Measurements from ENCODE around the gene RHCE. TPM values are rescaled to one million over a fixed set of nuclear protein-coding genes. Genes with fewer than 3 reads are reported as not detected.
A peak's percentile ranks its signal among the peaks of the same experiment; 100 is the strongest.
"Not testable (repeated sequence)": the region's sequence is repeated elsewhere in the genome, so short reads cannot be mapped to it uniquely, and the experiment has no call there.

The RHCE gene
- total RNA-seq, 6 experiments from 2014 or later: 0.25 to 2.2 (median 1.4) TPM

- intact Hi-C loops (cut with DNase I): no loop called here
- WGBS (ENCODE audit: insufficient coverage, low coverage, low lambda C conversion rate, missing lambda C conversion rate): 87% methylated on average over 6 of the region's 6 CpGs
- ATAC-seq (no peak), DNase-seq (no peak)
- Histone ChIP-seq H3K27ac (no peak overlapping the region), H3K9me3 (no peaks in the 10 kb centered on the region), H3K4me1 (peaks cover 0 to 17% (median 5%) of the 10 kb centered on the region in 4 donors), H3K27me3 (no peaks in the 10 kb centered on the region), H3K36me3 (peaks cover 0 to 9% (median 0%) of the 10 kb centered on the region in 4 donors), H3K4me3 (no peak overlapping the region)
- TF ChIP-seq POLR2A (IDR thresholded peaks at IDR 0.05) (no peak), CTCF (IDR thresholded peaks at IDR 0.05) (no peak)
These were observed 78.9 kb downstream of the RHCE start for GRCh38 chr1:25341746-25342145.

- intact Hi-C loops (cut with DNase I): no loop called here
These were observed 81.6 kb downstream of the RHCE start for GRCh38 chr1:25338986-25339385.

GRCh38 chr1:25338188-25338981 lies 82.2 kb downstream of the RHCE start, which contains the start of gene TMEM50A:
TMEM50A (plus strand) TSS chr1:25338334; CDS start chr1:25340487, 2,153 bp downstream.
- Histone ChIP-seq H3K27me3 (no peaks in the 10 kb centered on the region), H3K9me3 (no peaks in the 10 kb centered on the region), H3K27ac (peak within 1 kb of the TSS; percentile 91 to 97 (median 94)), H3K36me3 (peaks cover 0 to 5% (median 0%) of the 10 kb centered on the region in 4 donors), H3K4me3 (peak within 1 kb of the TSS; percentile 92 to 95 (median 93)), H3K4me1 (peaks cover 0 to 17% (median 5%) of the 10 kb centered on the region in 4 donors)
- 0% methylated on average over 18 of the region's 75 CpGs for WGBS (ENCODE audit: insufficient coverage, low coverage, low lambda C conversion rate, missing lambda C conversion rate)
- DNase-seq: peak; percentile 89 to 92 (median 90)
- peak; percentile 89 to 94 (median 92) for ATAC-seq
- intact Hi-C loops (cut with DNase I): no loop called here
- TF ChIP-seq CTCF (IDR thresholded peaks at IDR 0.05) (no peak), POLR2A (IDR thresholded peaks at IDR 0.05) (peak; percentile 64)

More at GRCh38 chr1:25338986-25339385, 81.6 kb downstream of the RHCE start:
- TF ChIP-seq CTCF (IDR thresholded peaks at IDR 0.05) (no peak), POLR2A (IDR thresholded peaks at IDR 0.05) (no peak)
- Histone ChIP-seq H3K27me3 (no peaks in the 10 kb centered on the region), H3K9me3 (no peaks in the 10 kb centered on the region), H3K36me3 (peaks cover 0 to 9% (median 0%) of the 10 kb centered on the region in 4 donors), H3K4me1 (peaks cover 0 to 17% (median 5%) of the 10 kb centered on the region in 4 donors), H3K4me3 (peak overlapping the region; percentile 92 to 95 (median 93)), H3K27ac (peak overlapping the region; percentile 91 to 97 (median 94))
- 2% methylated on average over 6 of the region's 6 CpGs for WGBS (ENCODE audit: insufficient coverage, low coverage, low lambda C conversion rate, missing lambda C conversion rate)
- no peak for ATAC-seq
- no peak for DNase-seq

GRCh38 chr1:25337483-25338187 lies 83.0 kb downstream of the RHCE start:
- H3K36me3 ChIP-seq; H3K27me3 ChIP-seq; intact Hi-C loops (cut with DNase I); H3K9me3 ChIP-seq: not testable (repeated sequence)
- WGBS (ENCODE audit: insufficient coverage, low coverage, low lambda C conversion rate, missing lambda C conversion rate): 0% methylated on average over 11 of the region's 39 CpGs
- Histone ChIP-seq H3K27ac (peak overlapping the region; percentile 91 to 97 (median 94)), H3K4me1 (peaks cover 0 to 17% (median 5%) of the 10 kb centered on the region in 4 donors), H3K4me3 (peak overlapping the region; percentile 92 to 95 (median 93))
- ATAC-seq (peak; percentile 85 to 92 (median 86)), DNase-seq (peak in 1 of 3 donors; percentile 29)

Measured in right lobe of liver (tissue), 6 donors.